ENCODE data around the gene ZNF25.

The ZNF25 gene

GRCh38 chr10:38016354-38016753 is 39.9 kb upstream of the ZNF25 start:
- Histone ChIP-seq H2AFZ (ENCODE audit: low read length) (no peak overlapping the region), H3K4me3 (ENCODE audit: low read length, poor library complexity, severe bottlenecking) (no peak overlapping the region), H3K9ac (ENCODE audit: low read depth, low read length, poor library complexity, severe bottlenecking) (no peak overlapping the region), H3K4me2 (ENCODE audit: low read depth, low read length, poor library complexity, severe bottlenecking) (peak overlapping the region; percentile 49), H3K9me3 (ENCODE audit: insufficient read depth, low read depth, low read length) (peaks cover 5% of the 10 kb centered on the region; the same call in 1 of the 2 replicates), H3F3A (ENCODE audit: low read depth) (no peaks in the 10 kb centered on the region), H3K27me3 (ENCODE audit: insufficient read depth, low read length, poor library complexity, severe bottlenecking) (no peaks in the 10 kb centered on the region), H3K4me1 (ENCODE audit: insufficient read depth, low read length, poor library complexity, severe bottlenecking) (peaks cover 18% of the 10 kb centered on the region), H4K20me1 (ENCODE audit: insufficient read depth, low read length, poor library complexity, severe bottlenecking) (peaks cover 19% of the 10 kb centered on the region), H3K36me3 (ENCODE audit: insufficient read depth, low read length) (peaks cover 57% of the 10 kb centered on the region), H3K79me2 (ENCODE audit: insufficient read depth, low read length) (peaks cover 45% of the 10 kb centered on the region), H3K9me2 (replicated peaks; ENCODE audit: low read depth, low read length) (no peaks in the 10 kb centered on the region)
- TF ChIP-seq CTCF (conservative IDR thresholded peaks at IDR 0.05; ENCODE audit: low read length) (no peak), EZH2phosphoT487 (IDR thresholded peaks at IDR 0.05; ENCODE audit: borderline replicate concordance) (no peak)

GRCh38 chr10:38010119-38010903 is 33.9 kb upstream of the ZNF25 start, which contains the start of gene ZNF33A:
Gene ZNF33A (plus strand): TSS chr10:38010675. CDS start chr10:38012342, 1,667 bp downstream.
- Histone ChIP-seq H2AFZ (ENCODE audit: low read length) (peak within 1 kb of the TSS; percentile 97), H3K9ac (ENCODE audit: low read depth, low read length, poor library complexity, severe bottlenecking) (peak within 1 kb of the TSS; percentile 87), H3K4me2 (ENCODE audit: low read depth, low read length, poor library complexity, severe bottlenecking) (peak within 1 kb of the TSS; percentile 85), H3K4me3 (ENCODE audit: low read length, poor library complexity, severe bottlenecking) (peak within 1 kb of the TSS; percentile 90), H3K79me2 (ENCODE audit: insufficient read depth, low read length) (peaks cover 41% of the 10 kb centered on the region), H3K36me3 (ENCODE audit: insufficient read depth, low read length) (peaks cover 6% of the 10 kb centered on the region; the same call in 1 of the 2 replicates), H3K27me3 (ENCODE audit: insufficient read depth, low read length, poor library complexity, severe bottlenecking) (no peaks in the 10 kb centered on the region), H4K20me1 (ENCODE audit: insufficient read depth, low read length, poor library complexity, severe bottlenecking) (peaks cover 16% of the 10 kb centered on the region), H3F3A (ENCODE audit: low read depth) (no peaks in the 10 kb centered on the region), H3K9me2 (replicated peaks; ENCODE audit: low read depth, low read length) (no peaks in the 10 kb centered on the region), H3K9me3 (ENCODE audit: insufficient read depth, low read depth, low read length) (no peaks in the 10 kb centered on the region), H3K4me1 (ENCODE audit: insufficient read depth, low read length, poor library complexity, severe bottlenecking) (peaks cover 22% of the 10 kb centered on the region)
- TF ChIP-seq EZH2phosphoT487 (IDR thresholded peaks at IDR 0.05; ENCODE audit: borderline replicate concordance) (no peak), CTCF (conservative IDR thresholded peaks at IDR 0.05; ENCODE audit: low read length) (no peak)

GRCh38 chr10:38007991-38008390 is 31.5 kb upstream of the ZNF25 start:
- Histone ChIP-seq H3K36me3 (ENCODE audit: insufficient read depth, low read length) (no peaks in the 10 kb centered on the region), H3K27me3 (ENCODE audit: insufficient read depth, low read length, poor library complexity, severe bottlenecking) (no peaks in the 10 kb centered on the region), H3K4me3 (ENCODE audit: low read length, poor library complexity, severe bottlenecking) (no peak overlapping the region), H3K9me2 (replicated peaks; ENCODE audit: low read depth, low read length) (no peaks in the 10 kb centered on the region), H3K4me2 (ENCODE audit: low read depth, low read length, poor library complexity, severe bottlenecking) (no peak overlapping the region), H3K9me3 (ENCODE audit: insufficient read depth, low read depth, low read length) (no peaks in the 10 kb centered on the region), H3F3A (ENCODE audit: low read depth) (no peaks in the 10 kb centered on the region), H2AFZ (ENCODE audit: low read length) (no peak overlapping the region), H4K20me1 (ENCODE audit: insufficient read depth, low read length, poor library complexity, severe bottlenecking) (peaks cover 9% of the 10 kb centered on the region), H3K9ac (ENCODE audit: low read depth, low read length, poor library complexity, severe bottlenecking) (no peak overlapping the region), H3K4me1 (ENCODE audit: insufficient read depth, low read length, poor library complexity, severe bottlenecking) (peaks cover 13% of the 10 kb centered on the region), H3K79me2 (ENCODE audit: insufficient read depth, low read length) (peaks cover 20% of the 10 kb centered on the region)
- TF ChIP-seq EZH2phosphoT487 (IDR thresholded peaks at IDR 0.05; ENCODE audit: borderline replicate concordance) (no peak), CTCF (conservative IDR thresholded peaks at IDR 0.05; ENCODE audit: low read length) (no peak)

Data from Loucy (cell line).